Measurements from ENCODE around the gene PRKCE. TPM values are rescaled to one million over a fixed set of nuclear protein-coding genes. Genes with fewer than 3 reads are reported as not detected.

PRKCE gene
- total RNA-seq, 1 experiment from 2014 or later = 2.4 TPM

DNA sequence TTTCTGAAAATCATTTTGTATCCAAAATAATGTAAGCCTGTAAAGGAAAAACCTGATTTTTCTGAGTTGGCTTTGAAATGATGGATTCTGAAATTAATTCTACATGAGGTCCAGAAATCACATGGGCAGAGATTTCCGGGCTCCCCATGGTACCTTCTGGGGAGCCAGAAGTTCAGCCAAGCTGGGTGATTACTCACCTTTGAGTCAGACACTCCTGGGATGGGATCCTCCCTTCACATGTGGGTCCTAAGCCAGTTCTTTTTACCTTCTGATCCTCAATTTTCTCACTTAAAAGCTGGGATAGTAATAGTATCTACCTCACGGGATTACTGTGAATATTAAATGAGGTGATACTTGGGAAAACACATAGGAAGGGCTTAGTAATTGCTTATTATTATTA, 465.9 kb downstream of the PRKCE start:
- Histone ChIP-seq H3K27ac (ENCODE audit: low read depth, low read length, poor library complexity, severe bottlenecking) (no peak overlapping the region), H3K9me3 (ENCODE audit: low read depth, low read length, poor library complexity, severe bottlenecking) (no peaks in the 10 kb centered on the region), H3K4me3 (ENCODE audit: low read depth, low read length, poor library complexity, severe bottlenecking) (no peak overlapping the region), H3K36me3 (ENCODE audit: insufficient read depth, low read length, poor library complexity, severe bottlenecking) (no peaks in the 10 kb centered on the region), H3K27me3 (replicated peaks; ENCODE audit: insufficient read depth, low read depth, low read length, poor library complexity) (no peaks in the 10 kb centered on the region), H3K4me1 (ENCODE audit: insufficient read depth, low read length, poor library complexity, severe bottlenecking) (no peaks in the 10 kb centered on the region)
- no TSS peak for BruUV-seq (replicated peaks)
- intact Hi-C loops (cut with micrococcal nuclease; ENCODE audit: unreplicated experiment) = no loop called here
- no peak for TF ChIP-seq EZH2 (IDR thresholded peaks at IDR 0.05; ENCODE audit: borderline replicate concordance, low read depth, low read length, poor library complexity, severe bottlenecking)
- no peak for TF ChIP-seq CTCF (conservative IDR thresholded peaks at IDR 0.05; ENCODE audit: low read depth, low read length)
- CTCF ChIA-PET = no interaction called here
- DNase-seq (ENCODE audit: low spot score) = no peak
- POLR2A ChIA-PET (ENCODE audit: low non-redundant PET) = no interaction called here

- Histone ChIP-seq H3K4me1 (ENCODE audit: insufficient read depth, low read length, poor library complexity, severe bottlenecking) (no peaks in the 10 kb centered on the region), H3K9me3 (ENCODE audit: low read depth, low read length, poor library complexity, severe bottlenecking) (no peaks in the 10 kb centered on the region), H3K27ac (ENCODE audit: low read depth, low read length, poor library complexity, severe bottlenecking) (no peak overlapping the region), H3K36me3 (ENCODE audit: insufficient read depth, low read length, poor library complexity, severe bottlenecking) (no peaks in the 10 kb centered on the region), H3K4me3 (ENCODE audit: low read depth, low read length, poor library complexity, severe bottlenecking) (no peak overlapping the region), H3K27me3 (replicated peaks; ENCODE audit: insufficient read depth, low read depth, low read length, poor library complexity) (no peaks in the 10 kb centered on the region)
- no peak for DNase-seq (ENCODE audit: low spot score)
- CTCF ChIA-PET = no interaction called here
- TF ChIP-seq CTCF (conservative IDR thresholded peaks at IDR 0.05; ENCODE audit: low read depth, low read length) = no peak
- no peak for TF ChIP-seq EZH2 (IDR thresholded peaks at IDR 0.05; ENCODE audit: borderline replicate concordance, low read depth, low read length, poor library complexity, severe bottlenecking)
- intact Hi-C loops (cut with micrococcal nuclease; ENCODE audit: unreplicated experiment) = no loop called here
- BruUV-seq (replicated peaks) = no TSS peak
- POLR2A ChIA-PET (ENCODE audit: low non-redundant PET) = no interaction called here
Observed at GRCh38 chr2:46117994-46118393, 466.5 kb downstream of the PRKCE start.

DNA sequence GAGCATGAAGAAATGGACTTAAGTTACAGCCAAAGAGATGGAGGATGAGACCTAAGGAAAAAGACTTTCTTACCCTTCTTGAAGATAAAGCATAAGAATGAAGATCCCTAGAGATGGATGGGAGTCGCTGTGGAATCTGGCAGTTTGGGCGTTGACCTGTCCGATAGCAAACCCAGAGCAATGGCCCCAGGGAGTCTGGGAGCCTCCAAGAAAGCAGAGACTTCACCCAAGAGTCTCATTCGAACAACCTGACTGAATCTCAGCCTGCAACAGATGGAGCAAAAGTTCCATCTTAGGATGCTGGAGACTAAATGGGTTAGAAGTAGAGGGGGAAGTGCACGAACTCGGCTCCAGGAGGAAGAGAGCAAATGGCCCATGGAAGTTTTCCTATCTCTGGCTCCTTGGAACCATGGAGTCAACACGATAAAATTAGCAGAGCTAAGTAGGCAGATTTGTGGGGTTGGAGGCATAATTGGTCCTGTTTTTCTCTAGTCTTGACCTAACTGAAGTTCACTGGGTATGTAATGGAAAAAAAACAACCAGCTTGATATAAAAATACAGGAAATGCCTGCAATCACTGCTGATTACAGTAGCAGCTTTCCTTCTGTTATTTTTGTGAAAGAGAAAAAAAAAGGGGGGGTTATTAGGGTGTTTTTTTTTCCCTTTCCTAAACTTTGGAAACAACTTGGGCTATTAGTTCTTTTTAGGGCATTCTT, 467.3 kb downstream of the PRKCE start:
- BruUV-seq (replicated peaks) = no TSS peak
- intact Hi-C loops (cut with micrococcal nuclease; ENCODE audit: unreplicated experiment) = no loop called here
- Histone ChIP-seq H3K36me3 (ENCODE audit: insufficient read depth, low read length, poor library complexity, severe bottlenecking) (no peaks in the 10 kb centered on the region), H3K27ac (ENCODE audit: low read depth, low read length, poor library complexity, severe bottlenecking) (no peak overlapping the region), H3K4me1 (ENCODE audit: insufficient read depth, low read length, poor library complexity, severe bottlenecking) (no peaks in the 10 kb centered on the region), H3K4me3 (ENCODE audit: low read depth, low read length, poor library complexity, severe bottlenecking) (no peak overlapping the region), H3K27me3 (replicated peaks; ENCODE audit: insufficient read depth, low read depth, low read length, poor library complexity) (no peaks in the 10 kb centered on the region), H3K9me3 (ENCODE audit: low read depth, low read length, poor library complexity, severe bottlenecking) (no peaks in the 10 kb centered on the region)
- ChIA-PET POLR2A (ENCODE audit: low non-redundant PET) (no interaction called here), CTCF (interaction anchor here (0.7 kb wide), 1 partner anchor 56 kb away, joined by 3 read pairs; no protein-coding TSS in a partner anchor)
- no peak for TF ChIP-seq CTCF (conservative IDR thresholded peaks at IDR 0.05; ENCODE audit: low read depth, low read length)
- no peak for TF ChIP-seq EZH2 (IDR thresholded peaks at IDR 0.05; ENCODE audit: borderline replicate concordance, low read depth, low read length, poor library complexity, severe bottlenecking)
- DNase-seq (ENCODE audit: low spot score) = no peak
